GM19468 (cell line): ENCODE results near the gene FAM120B.

Source experiments
- ATAC-seq: cut with Tn5 transposase; IDR thresholded peaks from one replicate; pipeline ENCODE4 v1.9.1; 2021; ENCODE audit warnings: mild to moderate bottlenecking, moderate library complexity, moderate number of reproducible peaks; ENCODE audit not compliant: unreplicated experiment; ENCODE audit errors: extremely low read depth

Gene FAM120B

GRCh38 chr6:170285482-170285881 is 21.1 kb upstream of the FAM120B start:
- ATAC-seq, result no peak

DNA sequence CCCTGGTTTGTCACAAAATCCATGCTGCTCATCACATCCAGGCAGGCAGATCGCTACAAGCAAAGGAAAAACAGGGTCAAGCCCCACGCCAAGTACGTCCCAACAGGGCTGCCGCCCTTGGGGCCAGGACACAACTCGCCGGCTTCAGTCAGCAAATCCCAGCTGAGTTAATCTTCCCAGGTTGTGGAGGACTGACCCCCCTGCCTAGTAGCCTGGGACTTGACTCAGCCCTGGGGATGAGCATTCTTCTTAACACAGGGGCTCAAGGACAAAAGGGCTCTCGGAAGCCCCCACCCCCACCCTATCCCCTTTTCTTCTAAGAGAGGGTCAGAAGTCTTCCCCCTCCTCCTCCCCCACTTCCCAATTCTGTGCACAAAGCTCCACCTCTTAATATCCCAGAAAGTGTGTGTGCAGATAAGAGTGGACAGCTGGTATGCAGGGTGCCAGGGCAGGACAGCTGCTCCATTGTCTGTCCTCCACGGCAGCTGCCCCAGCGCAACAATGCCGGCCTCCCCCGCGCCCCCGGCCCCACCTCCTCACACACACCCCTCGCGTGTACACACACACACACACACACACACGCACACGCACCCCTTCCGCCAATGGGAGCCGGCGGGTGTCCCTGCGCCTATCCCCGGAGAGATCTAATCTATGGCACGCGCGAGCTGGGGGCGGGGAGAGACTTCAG is 20.2 kb upstream of the FAM120B start:
- ATAC-seq, result no peak

- ATAC-seq, result no peak
These were observed 19.7 kb upstream of the FAM120B start for GRCh38 chr6:170286934-170287265.

GRCh38 chr6:170287371-170287876 is 19.1 kb upstream of the FAM120B start:
- ATAC-seq, result no peak

- ATAC-seq, result no peak
These were observed 18.4 kb upstream of the FAM120B start for GRCh38 chr6:170288091-170288631.

- no peak for ATAC-seq
These were observed 17.7 kb upstream of the FAM120B start for GRCh38 chr6:170288852-170289179.

DNA sequence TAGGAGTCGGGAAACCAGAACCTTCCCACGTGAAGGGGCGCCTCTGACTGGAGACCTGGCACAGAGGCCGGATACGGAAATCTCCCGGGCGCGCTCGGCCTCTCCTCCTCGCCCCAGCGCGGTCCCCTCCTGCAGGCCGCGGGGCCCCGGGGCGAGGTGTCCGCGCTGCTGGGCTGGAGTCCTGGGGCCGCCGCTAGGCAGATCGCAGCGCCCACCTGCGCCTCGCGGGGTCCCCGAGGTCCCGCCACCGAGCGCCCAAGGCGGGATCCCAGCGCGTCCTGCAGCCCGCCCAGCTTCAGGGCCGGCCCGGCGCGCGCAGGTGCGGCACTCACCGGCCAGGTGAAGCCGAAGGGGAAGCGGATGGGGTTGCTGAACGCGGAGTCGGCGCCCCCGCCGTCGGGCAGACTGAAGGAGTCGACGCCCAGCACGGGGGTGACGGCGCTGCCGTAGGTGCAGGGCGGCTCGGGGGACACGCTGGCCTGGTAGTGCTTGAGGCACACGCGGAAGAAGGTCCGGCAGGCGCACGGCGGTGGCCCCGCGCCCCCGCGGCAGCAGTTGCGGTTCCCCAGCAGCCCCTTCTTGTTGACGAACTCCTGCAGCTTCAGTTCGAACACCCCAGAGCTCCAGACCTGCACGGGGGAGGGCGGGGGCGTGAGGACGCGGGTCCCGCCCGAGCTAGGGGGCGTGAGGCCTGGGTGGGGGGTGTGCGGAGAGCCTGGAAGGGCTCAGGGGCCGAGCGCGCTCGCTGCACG is 17.2 kb upstream of the FAM120B start:
- no peak for ATAC-seq

- ATAC-seq, result no peak
These were observed 16.6 kb upstream of the FAM120B start for GRCh38 chr6:170289951-170290295.

- no peak for ATAC-seq
These were observed 16.0 kb upstream of the FAM120B start, which contains the start of gene DLL1 for GRCh38 chr6:170290296-170291128. DLL1 (minus strand) TSS chr6:170291078; CDS start chr6:170290139, 939 bp downstream.

DNA sequence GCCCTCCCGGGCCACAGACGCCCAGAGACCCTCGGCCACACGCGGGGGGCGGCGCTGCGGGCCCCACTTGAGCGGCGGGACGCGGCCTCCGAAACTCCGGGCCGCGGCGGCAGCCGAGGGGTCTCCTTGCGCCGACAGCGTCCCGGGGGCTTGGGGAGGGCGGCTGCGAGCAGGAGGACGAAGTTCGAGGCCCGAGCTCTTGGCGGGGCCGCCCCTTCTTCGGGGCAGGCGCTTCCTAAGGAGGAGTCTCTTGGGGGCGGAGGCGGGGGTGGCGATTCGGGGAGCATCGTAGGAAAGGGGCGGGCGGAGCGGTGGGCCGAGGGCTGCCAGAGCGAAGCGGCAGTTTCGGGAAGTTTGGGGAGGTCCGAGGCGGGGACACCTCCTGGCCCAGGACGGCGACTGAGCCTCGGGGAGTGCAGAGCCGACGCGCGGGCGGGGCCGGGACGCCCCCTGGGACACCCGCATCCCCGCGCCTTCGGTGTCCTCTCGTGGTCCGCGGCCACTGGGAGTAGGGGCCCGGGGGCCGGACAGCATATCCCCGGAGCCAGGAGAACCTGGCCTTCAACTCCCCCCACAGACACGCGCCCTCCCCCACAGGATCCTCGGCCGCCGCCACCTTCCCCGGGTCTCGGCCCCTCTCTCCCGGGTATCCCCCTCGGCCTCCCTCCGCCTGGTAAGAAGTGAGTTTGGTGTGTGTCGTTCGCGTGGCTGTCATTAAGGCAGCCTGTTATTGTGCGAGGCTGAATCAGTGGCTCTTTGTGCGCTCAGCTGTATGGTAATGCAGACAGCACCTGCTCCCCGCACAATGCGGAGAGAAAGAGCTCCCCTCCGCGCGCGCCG is 15.1 kb upstream of the FAM120B start:
- ATAC-seq, result no peak

DNA sequence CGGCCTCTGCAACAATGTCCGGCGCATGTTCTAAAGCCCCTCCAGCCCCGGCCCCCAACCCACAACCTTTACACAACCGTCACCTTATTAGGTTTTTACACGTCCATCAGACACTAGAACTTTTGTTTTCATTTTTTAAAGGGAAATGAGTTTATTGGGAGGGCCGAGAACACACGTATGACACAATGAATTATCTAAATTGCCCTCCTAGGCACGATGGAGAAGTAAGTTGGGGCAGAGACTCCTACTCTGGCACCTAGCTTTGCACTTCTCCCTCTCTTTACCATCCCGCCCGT is 14.5 kb upstream of the FAM120B start:
- no peak for ATAC-seq

DNA sequence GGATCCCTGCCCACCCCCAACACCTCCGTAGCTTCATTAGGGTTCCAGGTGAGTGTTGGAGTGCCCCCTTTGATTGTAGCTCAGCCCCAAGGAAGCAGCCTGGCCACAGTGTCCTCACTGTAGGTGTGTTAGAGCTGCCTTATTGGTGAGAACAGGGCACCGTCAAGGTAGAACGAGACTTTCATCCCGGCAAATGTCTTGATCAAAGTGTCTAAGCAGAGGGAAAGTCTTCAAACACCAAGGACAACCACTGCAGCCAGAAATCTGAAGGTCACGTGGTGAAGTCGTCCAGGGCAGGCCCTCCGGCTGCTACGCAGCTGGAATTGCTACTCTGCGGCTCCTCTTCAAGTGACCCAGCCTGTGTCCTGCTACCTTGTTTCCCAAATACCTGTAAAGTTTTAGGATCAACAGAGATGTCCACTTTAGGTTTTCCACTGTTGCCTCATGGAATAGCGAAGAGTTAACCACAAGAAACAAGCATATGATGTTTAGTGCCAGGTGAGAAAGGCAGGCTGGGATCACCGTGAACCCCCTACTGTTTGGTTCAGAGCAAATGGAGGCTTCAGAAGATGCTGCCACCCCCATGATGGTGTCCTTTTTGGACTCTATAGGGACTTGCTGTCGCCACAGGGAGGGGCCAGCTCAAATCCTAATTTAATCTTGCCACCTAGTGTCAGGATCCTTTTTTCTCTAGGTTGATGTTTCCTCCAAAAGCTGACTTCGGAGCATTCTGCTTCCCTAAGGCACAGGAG is 14.0 kb upstream of the FAM120B start:
- ATAC-seq, result no peak

- no peak for ATAC-seq
These were observed 13.0 kb upstream of the FAM120B start for GRCh38 chr6:170293341-170294231.

DNA sequence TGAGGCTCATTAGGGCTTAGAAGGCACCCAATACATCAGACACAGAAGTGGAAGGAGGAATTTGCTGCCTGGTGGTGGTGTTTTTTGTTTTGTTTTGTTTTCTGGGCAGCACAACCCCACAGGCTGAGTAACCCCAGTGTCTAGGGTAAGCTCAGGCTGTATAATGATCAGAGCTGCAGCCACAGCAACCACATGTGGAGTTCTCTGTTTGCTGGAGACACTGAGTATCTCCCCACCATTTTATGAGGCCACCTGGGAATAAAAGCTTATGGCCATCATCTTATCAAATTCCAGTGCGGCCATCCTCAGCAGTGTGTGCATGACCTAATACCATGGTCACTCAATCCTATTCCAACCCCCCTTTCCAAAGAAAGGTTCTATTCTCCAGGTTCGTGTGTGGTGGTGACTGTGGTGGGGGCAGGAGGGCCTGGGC is 12.2 kb upstream of the FAM120B start:
- no peak for ATAC-seq

GRCh38 chr6:170294813-170295509 is 11.6 kb upstream of the FAM120B start:
- no peak for ATAC-seq

- ATAC-seq, result no peak
These were observed 10.8 kb upstream of the FAM120B start for GRCh38 chr6:170295510-170296422.

- no peak for ATAC-seq
These were observed 10.2 kb upstream of the FAM120B start for GRCh38 chr6:170296423-170296745.
